GM12864 (cell line): Measurements from ENCODE around the gene HS3ST4.

Experiments used
- DNase-seq: peaks from one replicate; pipeline ENCODE4 v3.0.0-alpha.2; 2011; ENCODE audit warnings: low read depth
- H3K4me3 ChIP-seq: 2 replicates; pipeline ENCODE4 v1.5.1; 2011; ENCODE audit warnings: mild to moderate bottlenecking, low read depth, low read length, control low read depth
- TF ChIP-seq, protein P1 (sequence below): IDR thresholded peaks from 2 replicates; pipeline ENCODE4 v1.5.1; 2011; ENCODE audit warnings: low read depth, mild to moderate bottlenecking, moderate library complexity, low read length, control low read depth, inconsistent platforms; ENCODE audit errors: missing control alignments

HS3ST4 gene

DNA sequence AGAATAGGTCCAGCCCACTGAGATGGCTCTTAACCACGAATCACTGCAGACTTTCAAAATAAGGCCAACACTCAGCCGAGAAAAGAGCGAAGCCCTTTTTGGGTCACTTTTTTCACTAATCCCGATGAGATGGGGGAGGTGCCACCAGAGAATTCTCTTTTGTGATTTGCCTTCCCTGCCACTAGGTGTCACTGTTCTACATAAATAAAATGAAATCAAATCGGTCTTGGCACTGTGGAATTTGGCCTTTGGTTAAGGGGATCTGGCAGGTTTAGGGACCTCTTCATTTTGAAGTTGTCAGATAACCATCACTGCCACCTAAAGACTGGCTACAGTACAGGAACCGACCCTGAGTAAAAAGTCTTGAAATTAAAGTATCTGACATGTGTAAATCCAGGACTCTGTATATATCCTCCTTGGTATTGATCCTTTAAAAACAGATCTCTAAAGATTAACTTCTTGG lies 147.0 kb downstream of the HS3ST4 start:
- peak; percentile 12 for DNase-seq
- TF ChIP-seq, protein P1, sequence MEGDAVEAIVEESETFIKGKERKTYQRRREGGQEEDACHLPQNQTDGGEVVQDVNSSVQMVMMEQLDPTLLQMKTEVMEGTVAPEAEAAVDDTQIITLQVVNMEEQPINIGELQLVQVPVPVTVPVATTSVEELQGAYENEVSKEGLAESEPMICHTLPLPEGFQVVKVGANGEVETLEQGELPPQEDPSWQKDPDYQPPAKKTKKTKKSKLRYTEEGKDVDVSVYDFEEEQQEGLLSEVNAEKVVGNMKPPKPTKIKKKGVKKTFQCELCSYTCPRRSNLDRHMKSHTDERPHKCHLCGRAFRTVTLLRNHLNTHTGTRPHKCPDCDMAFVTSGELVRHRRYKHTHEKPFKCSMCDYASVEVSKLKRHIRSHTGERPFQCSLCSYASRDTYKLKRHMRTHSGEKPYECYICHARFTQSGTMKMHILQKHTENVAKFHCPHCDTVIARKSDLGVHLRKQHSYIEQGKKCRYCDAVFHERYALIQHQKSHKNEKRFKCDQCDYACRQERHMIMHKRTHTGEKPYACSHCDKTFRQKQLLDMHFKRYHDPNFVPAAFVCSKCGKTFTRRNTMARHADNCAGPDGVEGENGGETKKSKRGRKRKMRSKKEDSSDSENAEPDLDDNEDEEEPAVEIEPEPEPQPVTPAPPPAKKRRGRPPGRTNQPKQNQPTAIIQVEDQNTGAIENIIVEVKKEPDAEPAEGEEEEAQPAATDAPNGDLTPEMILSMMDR, result peak; percentile 68
- no peak overlapping the region for H3K4me3 ChIP-seq

- DNase-seq, result no peak
- H3K4me3 ChIP-seq, result no peak overlapping the region
- TF ChIP-seq, protein P1, result no peak
Measured at GRCh38 chr16:25841761-25842160, 150.0 kb downstream of the HS3ST4 start.

GRCh38 chr16:25845901-25846300 lies 154.1 kb downstream of the HS3ST4 start:
- DNase-seq, result no peak
- H3K4me3 ChIP-seq, result no peak overlapping the region
- TF ChIP-seq, protein P1, result no peak

DNA sequence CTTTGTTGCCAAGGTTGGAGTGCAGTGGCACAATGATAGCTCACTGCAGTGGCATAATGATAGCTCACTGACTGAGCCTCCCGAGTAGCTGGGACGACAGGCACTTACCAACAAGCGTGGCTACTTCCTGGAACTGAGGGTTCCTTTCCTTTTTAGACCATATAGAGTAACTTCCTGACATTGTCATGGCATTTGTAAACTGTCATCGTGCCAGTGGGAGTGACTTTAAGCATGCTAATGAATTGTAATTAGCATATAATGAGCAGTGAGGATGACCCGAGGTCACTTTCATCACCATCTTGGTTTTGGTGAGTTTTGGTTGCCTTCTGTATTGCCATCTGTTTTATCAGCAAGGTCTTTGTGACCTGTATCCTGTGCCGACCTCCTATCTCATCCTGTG lies 162.4 kb downstream of the HS3ST4 start:
- no peak for DNase-seq
- H3K4me3 ChIP-seq, result no peak overlapping the region
- TF ChIP-seq, protein P1, result no peak

DNA sequence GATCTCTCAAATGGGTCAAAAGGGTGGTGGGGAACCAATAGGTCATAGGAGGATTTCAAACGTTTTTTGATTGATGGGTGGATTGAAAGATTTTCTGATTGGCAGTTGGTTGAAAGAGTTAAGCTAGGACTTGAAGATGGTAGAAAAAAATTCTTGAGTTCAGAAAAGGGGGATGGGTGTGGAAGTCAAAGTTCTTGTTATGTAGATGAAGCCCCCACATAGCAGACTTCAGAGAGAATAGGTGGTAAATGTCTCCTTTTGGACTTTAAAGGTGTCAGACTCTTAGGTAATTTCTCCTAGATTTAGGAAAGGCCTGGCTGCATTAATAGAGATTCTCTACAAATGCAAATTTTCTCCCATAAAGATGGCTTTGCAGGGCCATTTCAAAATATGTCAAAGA lies 163.3 kb downstream of the HS3ST4 start:
- no peak overlapping the region for H3K4me3 ChIP-seq
- TF ChIP-seq, protein P1, result no peak
- no peak for DNase-seq

DNA sequence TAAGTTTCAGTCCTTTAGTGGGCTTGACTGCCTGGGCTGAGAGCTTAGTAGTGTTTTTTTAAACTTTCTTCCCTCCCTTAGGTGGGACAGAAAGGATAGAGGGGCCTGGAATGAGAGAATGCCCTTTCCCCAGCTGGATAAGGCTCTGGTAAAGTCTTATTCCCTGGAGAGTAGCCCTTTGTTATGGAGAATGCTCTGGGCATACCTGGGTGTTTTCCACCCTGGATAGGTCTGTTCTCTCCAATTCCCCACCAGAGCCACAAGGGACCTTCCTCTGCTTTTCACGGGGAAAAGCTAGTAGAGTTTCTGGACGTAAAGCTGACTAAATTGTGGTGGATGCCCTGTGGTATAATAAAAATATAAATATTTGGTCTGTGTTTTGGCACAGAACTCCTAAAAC lies 164.1 kb downstream of the HS3ST4 start:
- TF ChIP-seq, protein P1, result no peak
- DNase-seq, result no peak
- no peak overlapping the region for H3K4me3 ChIP-seq

GRCh38 chr16:25859645-25860044 lies 167.9 kb downstream of the HS3ST4 start:
- DNase-seq, result no peak
- H3K4me3 ChIP-seq, result no peak overlapping the region
- TF ChIP-seq, protein P1, result no peak
